Measurements from ENCODE around the gene EFNA1. TPM values are rescaled to one million over a fixed set of nuclear protein-coding genes. Genes with fewer than 3 reads are reported as not detected.

EFNA1 gene
- polyA plus RNA-seq, 1 of the 3 experiments (the other 2 are of a cell fraction) = 14.4 TPM

- ChIA-PET POLR2A (interaction anchor here (1.1 kb wide), 1 partner anchor 37 kb away, joined by 3 read pairs; the partner anchor contains the start of genes KRTCAP2 and TRIM46), CTCF (interaction anchor here (0.8 to 5.6 kb wide), 8 partner anchors 10 to 56 kb away, joined by 3 to 43 read pairs (median 8); partner anchors contain the start of gene KRTCAP2)
- Histone ChIP-seq H3K79me2 (ENCODE audit: insufficient read depth) (peaks cover 42% of the 10 kb centered on the region), H3K4me1 (ENCODE audit: control insufficient read depth in 1 of 2, insufficient read depth in 2 of 2, low read depth in 1 of 2, low read length in 1 of 2) (peaks cover 6 to 36% of the 10 kb centered on the region in 2 experiments; a peak in 3 of 4 replicates), H3K9ac (peak overlapping the region; percentile 89), H2AFZ (ENCODE audit: low read depth) (peak overlapping the region; percentile 81), H3K4me3 (ENCODE audit: low read depth in 2 of 2, low read length in 1 of 2) (peak overlapping the region; percentile 72 to 73), H3K4me2 (peak overlapping the region; percentile 91), H3K36me3 (replicated peaks in 1 of 2; ENCODE audit: control insufficient read depth in 1 of 2, insufficient read depth in 2 of 2, low read length in 1 of 2) (peaks cover 17 to 29% of the 10 kb centered on the region in 2 experiments), H4K20me1 (ENCODE audit: insufficient read depth) (no peaks in the 10 kb centered on the region), H3K9me3 (no peaks in the 10 kb centered on the region), H3F3A (replicated peaks; ENCODE audit: insufficient read depth) (peaks cover 29% of the 10 kb centered on the region), H3K27ac (ENCODE audit: low read depth in 2 of 2, low read length in 1 of 2) (peak overlapping the region; percentile 74 to 96; a peak in 3 of 4 replicates), H3K9me2 (no peaks in the 10 kb centered on the region), H3K27me3 (ENCODE audit: insufficient read depth) (no peaks in the 10 kb centered on the region)
- WGBS (ENCODE audit: low lambda C conversion rate) = 45% methylated on average over 6 of the region's 6 CpGs
- TF ChIP-seq POLR2AphosphoS5 (IDR thresholded peaks at IDR 0.05; ENCODE audit: low read depth, low read length) = no peak
- TF ChIP-seq IRF3 (IDR thresholded peaks at IDR 0.05; ENCODE audit: low read depth, low read length) = no peak
- no peak for DNase-seq
Observed at GRCh38 chr1:155136748-155137147, 9.1 kb downstream of the EFNA1 start.

GRCh38 chr1:155137154-155137949 lies 9.7 kb downstream of the EFNA1 start:
- H3F3A ChIP-seq (replicated peaks; ENCODE audit: insufficient read depth) = peaks cover 29% of the 10 kb centered on the region
- TF ChIP-seq EZH2phosphoT487 (IDR thresholded peaks at IDR 0.05; ENCODE audit: borderline replicate concordance, low read depth) = no peak
- no peak for DNase-seq
- ChIA-PET CTCF (interaction anchor here (0.8 to 5.6 kb wide), 9 partner anchors 9 to 76 kb away, joined by 3 to 43 read pairs (median 5); partner anchors contain the start of gene KRTCAP2), POLR2A (no interaction called here)
- peak overlapping the region in 1 of 2 experiments; percentile 74; a peak in 3 of 4 replicates for H3K27ac ChIP-seq (ENCODE audit: low read depth in 2 of 2, low read length in 1 of 2)
- H3K9me3 ChIP-seq = no peaks in the 10 kb centered on the region
- peaks cover 17 to 26% of the 10 kb centered on the region in 2 experiments for H3K36me3 ChIP-seq (replicated peaks in 1 of 2; ENCODE audit: control insufficient read depth in 1 of 2, insufficient read depth in 2 of 2, low read length in 1 of 2)
- H3K4me1 ChIP-seq (ENCODE audit: control insufficient read depth in 1 of 2, insufficient read depth in 2 of 2, low read depth in 1 of 2, low read length in 1 of 2) = peaks cover 6 to 36% of the 10 kb centered on the region in 2 experiments; a peak in 3 of 4 replicates
- peak overlapping the region; percentile 91 for H3K4me2 ChIP-seq
- no peaks in the 10 kb centered on the region for H3K9me2 ChIP-seq
- WGBS (ENCODE audit: low lambda C conversion rate) = 82% methylated on average over 4 of the region's 6 CpGs
- H4K20me1 ChIP-seq (ENCODE audit: insufficient read depth) = no peaks in the 10 kb centered on the region
- H3K9ac ChIP-seq = peak overlapping the region; percentile 89; the same call in 1 of the 2 replicates
- peak overlapping the region; percentile 81; the same call in 1 of the 2 replicates for H2AFZ ChIP-seq (ENCODE audit: low read depth)
- peak overlapping the region; percentile 72 to 73 for H3K4me3 ChIP-seq (ENCODE audit: low read depth in 2 of 2, low read length in 1 of 2)
- peaks cover 42% of the 10 kb centered on the region for H3K79me2 ChIP-seq (ENCODE audit: insufficient read depth)
- H3K27me3 ChIP-seq (ENCODE audit: insufficient read depth) = no peaks in the 10 kb centered on the region; the same call in 1 of the 2 replicates

- peak within 1 kb of the TSS; percentile 72 for H3K9ac ChIP-seq
- 0 out of 2 replicates have a peak, but pooled peaks have one; percentile 2 for TF ChIP-seq USF1 (IDR thresholded peaks at IDR 0.05; ENCODE audit: borderline replicate concordance, low read depth)
- TF ChIP-seq GABPA (IDR thresholded peaks at IDR 0.05; ENCODE audit: low read depth) = peak; percentile 99
- peak; percentile 53; the same call in 1 of the 2 replicates for TF ChIP-seq MAX (IDR thresholded peaks at IDR 0.05; ENCODE audit: low read depth)
- no peak for TF ChIP-seq FOXJ3 (CRISPR knock-in tag; IDR thresholded peaks at IDR 0.05)
- TF ChIP-seq POLR2AphosphoS5 (IDR thresholded peaks at IDR 0.05; ENCODE audit: low read depth, low read length) = peak; percentile 89
- peak; percentile 8; the same call in 1 of the 2 replicates for TF ChIP-seq MXI1 (IDR thresholded peaks at IDR 0.05; ENCODE audit: low read depth, low read length)
- no peak for TF ChIP-seq EZH2phosphoT487 (IDR thresholded peaks at IDR 0.05; ENCODE audit: borderline replicate concordance, low read depth)
- TF ChIP-seq YY1 (IDR thresholded peaks at IDR 0.05; ENCODE audit: low read depth) = no peak; the same call in 1 of the 2 replicates
- peak; percentile 75 for TF ChIP-seq TAF1 (IDR thresholded peaks at IDR 0.05; ENCODE audit: borderline replicate concordance, low read depth, low read length)
- TF ChIP-seq SIN3A (IDR thresholded peaks at IDR 0.05; ENCODE audit: borderline replicate concordance, low read depth, low read length) = peak; percentile 15; the same call in 1 of the 2 replicates
- peak; percentile 71 for TF ChIP-seq ELF1 (IDR thresholded peaks at IDR 0.05)
- H3K4me2 ChIP-seq = peak within 1 kb of the TSS; percentile 95
- peaks cover 11 to 12% of the 10 kb centered on the region in 2 experiments for H3K36me3 ChIP-seq (replicated peaks in 1 of 2; ENCODE audit: control insufficient read depth in 1 of 2, insufficient read depth in 2 of 2, low read length in 1 of 2)
- H3K27ac ChIP-seq (ENCODE audit: low read depth in 2 of 2, low read length in 1 of 2) = peak within 1 kb of the TSS; percentile 72 to 88
- peaks cover 42% of the 10 kb centered on the region for H3K79me2 ChIP-seq (ENCODE audit: insufficient read depth)
- no peaks in the 10 kb centered on the region for H3K9me2 ChIP-seq
- H2AFZ ChIP-seq (ENCODE audit: low read depth) = peak within 1 kb of the TSS; percentile 99
- peak; percentile 89 for DNase-seq
- H3K27me3 ChIP-seq (ENCODE audit: insufficient read depth) = no peaks in the 10 kb centered on the region; the same call in 1 of the 2 replicates
- CTCF ChIA-PET = interaction anchor here (1.1 to 1.5 kb wide), 5 partner anchors 27 to 55 kb away, joined by 3 to 10 read pairs (median 3); partner anchors contain the start of gene KRTCAP2
- 2% methylated on average over 28 of the region's 42 CpGs for WGBS (ENCODE audit: low lambda C conversion rate)
- POLR2A ChIA-PET = interaction anchor here (1.1 kb wide), 1 partner anchor 33 kb away, joined by 4 read pairs; the partner anchor contains the start of genes KRTCAP2 and TRIM46
- H3K9me3 ChIP-seq = no peaks in the 10 kb centered on the region
- peaks cover 20% of the 10 kb centered on the region for H3F3A ChIP-seq (replicated peaks; ENCODE audit: insufficient read depth)
- peaks cover 6 to 24% of the 10 kb centered on the region in 2 experiments; a peak in 3 of 4 replicates for H3K4me1 ChIP-seq (ENCODE audit: control insufficient read depth in 1 of 2, insufficient read depth in 2 of 2, low read depth in 1 of 2, low read length in 1 of 2)
- H4K20me1 ChIP-seq (ENCODE audit: insufficient read depth) = no peaks in the 10 kb centered on the region
- H3K4me3 ChIP-seq (ENCODE audit: low read depth in 2 of 2, low read length in 1 of 2) = peak within 1 kb of the TSS; percentile 79 to 93
Observed at GRCh38 chr1:155139895-155140629, 12.4 kb downstream of the EFNA1 start, which contains the start of gene DPM3. TSS of gene DPM3 (minus strand) at chr1:155140531. CDS start at chr1:155140240, 291 bp downstream.

Measured in SK-N-SH (cell line).